GM21825 (cell line): ENCODE results near the gene HDHD5.

Experiments used
- ATAC-seq: cut with Tn5 transposase; IDR thresholded peaks from one replicate; pipeline ENCODE4 v1.9.1; 2021; ENCODE audit warnings: mild to moderate bottlenecking, moderate library complexity; ENCODE audit not compliant: unreplicated experiment

HDHD5 gene

GRCh38 chr22:17106785-17107546, 52.1 kb downstream of the HDHD5 start:
- ATAC-seq, result no peak

GRCh38 chr22:17106161-17106784, 52.8 kb downstream of the HDHD5 start:
- ATAC-seq, result no peak

- no peak for ATAC-seq
Observed at GRCh38 chr22:17105143-17106129, 53.6 kb downstream of the HDHD5 start.

DNA sequence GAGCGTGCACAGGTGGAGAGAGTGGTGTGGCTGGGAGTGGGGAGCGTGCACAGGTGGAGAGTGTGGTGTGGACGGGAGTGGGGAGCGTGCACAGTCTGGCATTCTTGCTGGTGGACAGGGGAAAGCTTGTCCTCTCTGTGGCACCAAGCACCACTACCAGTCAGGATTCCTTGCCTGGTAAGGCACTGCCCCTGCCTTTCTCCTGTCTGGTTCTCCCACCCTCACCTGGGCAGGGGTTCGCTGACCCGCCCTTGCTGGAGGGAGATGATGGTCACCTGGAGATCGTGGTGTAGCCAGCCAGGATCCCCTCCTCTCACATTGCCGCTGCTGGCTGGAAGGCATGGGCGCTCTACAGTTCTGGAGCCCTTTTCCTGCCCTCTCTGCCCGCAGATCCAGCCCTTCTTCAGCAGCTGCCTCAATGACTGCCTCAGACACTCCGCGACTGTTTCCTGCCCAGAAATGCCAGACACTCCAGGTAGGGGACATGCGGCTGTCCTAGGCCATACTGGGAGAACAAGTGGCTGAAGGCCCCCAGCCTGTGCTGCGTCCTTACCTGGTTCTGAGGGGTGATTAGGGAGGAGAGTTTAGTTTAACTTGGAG, 54.6 kb downstream of the HDHD5 start:
- no peak for ATAC-seq

- ATAC-seq, result no peak
Observed at GRCh38 chr22:17103351-17103750, 55.7 kb downstream of the HDHD5 start.

DNA sequence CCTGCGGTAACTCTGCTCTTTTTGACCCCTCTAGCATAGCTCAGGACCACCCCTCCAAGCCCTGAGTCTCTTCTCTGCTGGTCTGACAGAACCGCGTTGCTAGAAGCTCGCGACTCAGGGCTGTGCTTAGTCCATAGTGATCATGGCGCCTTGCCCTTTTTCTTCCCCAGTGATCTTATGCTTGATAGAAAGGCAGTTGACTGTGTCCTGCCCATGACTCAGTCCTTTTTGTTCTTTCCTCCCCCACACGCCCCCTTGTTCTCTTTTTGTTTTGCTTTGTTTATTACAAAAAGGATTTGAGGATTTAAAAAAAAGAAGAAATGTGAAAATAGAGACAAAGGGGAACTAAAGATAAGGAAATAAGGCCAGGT, 56.8 kb downstream of the HDHD5 start:
- no peak for ATAC-seq

GRCh38 chr22:17101475-17102296, 57.4 kb downstream of the HDHD5 start:
- no peak for ATAC-seq

GRCh38 chr22:17100621-17101020, 58.5 kb downstream of the HDHD5 start:
- ATAC-seq, result no peak

GRCh38 chr22:17098379-17098819, 60.7 kb downstream of the HDHD5 start:
- no peak for ATAC-seq

DNA sequence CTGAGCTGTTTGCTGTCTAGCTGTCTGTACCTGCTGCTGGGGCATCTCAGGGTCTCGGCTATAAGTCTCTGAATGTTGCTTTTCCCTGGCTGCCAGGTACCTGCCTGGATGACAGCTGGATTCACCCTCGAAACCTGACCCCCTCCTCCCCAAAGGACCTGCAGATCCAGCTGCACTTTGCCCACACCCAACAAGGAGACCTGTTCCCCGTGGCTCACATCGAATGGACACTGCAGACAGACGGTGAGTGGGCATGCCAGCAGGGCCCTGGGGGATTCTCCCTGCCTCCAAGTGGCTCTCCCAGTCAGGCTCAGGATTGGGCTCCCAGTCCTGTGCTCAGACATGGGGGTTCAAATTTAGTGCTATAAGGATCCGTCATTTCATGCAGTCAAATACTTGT, 61.4 kb downstream of the HDHD5 start:
- ATAC-seq, result no peak

DNA sequence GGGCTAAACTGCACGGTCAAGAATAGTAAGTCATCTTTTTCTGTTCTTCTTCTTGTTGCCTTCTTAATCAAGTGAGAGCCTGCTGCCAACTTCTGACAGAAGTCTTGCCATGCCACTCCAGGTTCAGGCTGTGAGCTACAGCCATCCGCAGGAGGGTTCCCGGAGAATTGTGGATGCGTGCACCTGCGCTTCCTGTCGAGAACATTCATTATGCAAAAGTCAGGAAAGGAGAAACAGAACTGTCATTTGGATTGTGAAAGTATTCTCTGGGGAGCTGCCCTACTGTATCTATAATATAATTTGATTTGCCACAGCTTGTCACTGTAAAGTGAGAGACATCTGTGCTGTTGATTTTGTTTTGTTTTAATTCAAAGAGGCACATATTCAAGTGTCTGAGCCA, 62.0 kb downstream of the HDHD5 start:
- ATAC-seq, result no peak

DNA sequence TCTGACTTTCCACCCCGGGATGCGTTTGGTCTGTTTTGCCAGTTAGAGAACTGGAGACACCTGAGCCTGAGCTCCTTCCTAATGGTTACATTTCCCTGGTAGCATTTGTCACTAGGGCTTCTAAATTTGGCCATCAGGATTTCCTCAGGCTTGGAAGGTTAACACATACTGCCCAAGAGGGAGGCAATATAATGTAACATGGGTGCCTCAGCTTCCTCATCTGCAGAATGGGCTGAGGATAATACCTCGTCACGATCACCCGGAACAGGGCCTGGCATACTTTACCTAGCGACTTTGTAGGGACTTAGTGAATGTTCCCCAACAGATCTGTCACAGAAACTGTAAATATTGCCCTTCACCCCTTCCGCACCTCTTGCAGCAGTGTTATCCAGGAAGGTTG, 63.0 kb downstream of the HDHD5 start:
- ATAC-seq, result no peak

DNA sequence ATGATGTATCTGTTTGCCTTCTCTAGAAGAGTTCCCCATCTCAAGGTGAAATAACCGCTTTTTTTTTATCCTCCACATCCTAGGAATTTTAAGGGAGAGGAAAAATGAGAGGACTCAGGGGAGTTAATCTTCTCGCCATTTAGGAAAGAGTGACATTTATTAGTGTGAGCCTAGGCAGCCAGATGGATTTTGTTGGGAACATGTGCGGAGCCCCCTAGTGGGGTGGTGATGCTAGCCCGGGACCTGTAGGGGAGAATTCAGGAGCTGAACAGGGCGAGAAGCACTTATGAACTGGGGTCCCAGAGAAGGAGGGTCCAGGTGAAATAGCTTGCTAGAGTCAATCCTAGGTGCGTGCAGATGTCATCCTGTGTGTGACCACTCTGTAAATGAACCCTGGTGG, 63.5 kb downstream of the HDHD5 start:
- ATAC-seq, result no peak

DNA sequence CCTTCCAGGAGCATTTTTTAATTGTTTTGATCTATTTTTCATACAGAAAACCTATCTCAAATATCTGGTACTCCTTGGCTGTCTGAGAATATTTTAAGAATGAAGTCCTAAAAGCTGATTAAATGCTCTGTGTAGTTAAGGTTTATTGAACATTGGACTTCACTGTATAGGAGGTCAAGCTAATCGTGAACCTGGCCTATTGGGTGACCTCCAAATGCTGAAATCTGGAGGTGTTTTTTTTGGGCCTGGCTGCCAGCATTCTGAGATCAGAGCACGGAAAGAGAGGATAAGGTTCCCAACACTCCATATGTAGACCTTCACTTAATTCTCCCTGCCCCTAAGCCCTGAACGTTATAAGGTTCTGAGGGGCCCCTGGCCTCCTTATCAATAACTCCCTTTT, 66.0 kb downstream of the HDHD5 start:
- ATAC-seq, result no peak

DNA sequence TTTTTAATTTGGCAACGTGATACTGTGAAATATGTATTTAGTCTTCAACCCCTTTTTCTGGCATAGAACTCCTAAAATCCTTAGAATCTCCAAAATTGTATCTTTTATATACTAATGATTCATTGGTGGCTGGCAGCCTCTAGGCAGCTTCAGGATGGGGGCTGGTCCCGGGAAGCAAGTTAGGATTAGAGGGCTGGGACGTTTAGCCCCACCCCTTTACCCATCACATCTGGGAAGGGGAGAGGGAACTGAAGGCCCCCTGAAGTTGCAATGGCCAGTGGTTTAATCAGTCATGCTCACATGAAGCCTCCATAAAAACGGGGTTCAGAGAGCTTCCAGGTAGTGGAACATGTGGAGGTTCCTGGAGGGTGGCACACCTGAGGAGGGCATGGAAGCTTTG, 67.2 kb downstream of the HDHD5 start:
- no peak for ATAC-seq

GRCh38 chr22:17090550-17090949, 68.5 kb downstream of the HDHD5 start:
- ATAC-seq, result no peak
